ENCODE results near the gene SEZ6L2.

SEZ6L2 gene

DNA sequence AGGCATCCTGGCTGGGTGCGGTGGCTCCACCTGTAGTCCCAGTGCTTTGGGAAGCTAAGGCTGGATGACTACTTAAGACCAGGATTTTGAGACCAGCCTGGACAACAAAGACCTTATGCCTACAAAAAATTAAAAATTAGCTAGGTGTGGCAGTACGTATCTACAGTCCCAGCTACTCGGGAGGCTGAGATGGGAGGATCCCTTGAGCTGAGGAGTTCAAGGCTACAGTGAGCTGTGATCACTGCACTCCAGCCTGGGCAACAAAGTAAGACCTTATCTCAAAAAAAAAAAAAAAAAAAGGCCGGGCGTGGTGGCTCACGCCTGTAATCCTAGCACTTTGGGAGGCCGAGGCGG is 73.0 kb downstream of the SEZ6L2 start:
- DNase-seq (ENCODE audit: low spot score), result no peak

DNA sequence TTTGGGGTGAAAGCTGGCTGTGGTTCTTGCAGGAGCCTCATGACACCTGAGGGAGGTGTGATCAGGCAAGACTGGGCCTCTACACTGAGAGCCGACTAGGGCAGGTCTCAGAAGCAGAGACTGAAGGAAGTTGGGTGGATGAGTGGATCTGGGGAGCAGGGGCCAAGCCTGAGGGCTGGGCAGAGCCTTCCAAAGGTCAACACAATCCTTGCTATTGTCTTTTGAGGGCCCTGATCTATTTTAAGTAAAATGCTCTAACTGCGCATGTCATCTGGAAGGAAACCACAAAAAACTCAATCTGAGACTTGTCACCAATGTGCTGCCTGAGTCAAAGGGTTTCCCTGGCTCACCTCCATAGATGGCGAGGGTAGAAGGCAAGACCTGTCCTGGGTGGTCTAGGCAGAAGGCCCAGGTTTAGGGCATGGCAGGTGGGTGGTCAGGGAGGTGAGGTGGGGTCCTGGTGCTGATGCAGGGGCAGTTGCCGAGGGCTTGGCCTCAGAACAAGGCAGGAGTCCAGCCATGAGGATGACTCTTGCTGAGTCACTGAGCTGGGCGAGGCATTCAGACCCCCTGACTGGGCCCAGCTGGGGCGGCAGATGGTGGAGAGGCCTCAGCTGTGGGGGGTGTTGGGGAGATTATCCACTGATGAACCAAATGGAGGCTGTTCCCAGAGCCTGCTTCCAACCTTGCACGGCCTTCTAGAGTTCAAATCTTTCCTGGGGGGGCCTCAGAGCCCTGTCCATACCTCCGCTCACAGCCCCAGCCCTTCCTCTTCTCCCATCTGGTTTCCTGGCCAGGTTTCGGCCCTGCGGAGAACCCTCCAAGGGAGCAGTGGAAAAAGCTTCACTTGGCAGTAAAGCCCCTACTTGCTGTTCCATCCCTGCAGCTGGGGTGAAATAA is 74.0 kb downstream of the SEZ6L2 start:
- DNase-seq (ENCODE audit: low spot score), result no peak

DNA sequence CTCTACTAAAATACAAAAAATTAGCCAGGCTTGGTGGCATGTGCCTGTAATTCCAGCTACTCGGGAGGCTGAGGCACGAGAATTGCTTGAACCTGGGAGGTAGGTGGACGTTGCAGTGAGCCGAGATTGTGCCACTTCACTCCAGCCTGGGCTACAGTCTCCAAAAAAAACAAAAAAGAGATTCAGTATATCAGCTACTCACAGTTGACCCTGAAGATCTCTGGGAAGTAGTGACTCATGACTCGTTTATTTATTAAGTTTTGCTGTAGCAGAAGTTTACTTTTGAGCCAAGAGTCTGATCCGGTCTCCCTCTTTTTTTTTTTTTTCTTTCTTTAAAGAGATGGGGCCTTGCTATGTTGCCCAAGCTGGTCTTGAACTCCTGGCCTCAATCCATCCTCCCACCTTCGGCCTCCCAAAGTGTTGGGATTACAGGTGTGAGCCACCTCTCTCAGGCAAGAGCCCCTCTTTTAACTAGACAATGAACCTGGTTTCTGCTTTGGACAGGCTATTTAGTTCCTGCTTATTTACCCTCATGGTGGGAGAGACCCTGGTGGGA is 74.7 kb downstream of the SEZ6L2 start:
- DNase-seq (ENCODE audit: low spot score), result no peak

DNA sequence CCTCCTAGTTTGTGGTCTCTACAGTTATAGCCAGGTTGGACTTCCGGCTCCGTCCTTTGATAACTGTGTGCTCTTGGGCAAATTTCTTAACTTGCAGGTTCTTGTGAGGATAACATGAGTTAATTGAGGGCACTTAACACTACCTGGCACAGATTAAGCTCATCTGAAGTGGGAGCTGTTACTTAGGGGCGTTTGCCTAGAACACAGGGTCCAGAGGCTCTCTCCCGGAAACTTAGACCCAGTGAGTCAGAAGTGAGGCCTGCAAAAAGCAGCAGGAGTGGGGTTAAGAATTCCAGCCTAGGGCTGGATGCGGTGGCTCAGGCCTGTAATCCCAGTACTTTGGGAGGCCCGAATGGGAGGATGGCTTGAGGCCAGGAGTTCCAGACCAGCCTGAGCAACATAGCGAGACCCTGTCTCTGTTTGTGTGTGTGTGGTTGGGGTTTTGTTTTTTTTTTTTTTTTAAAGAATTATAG is 77.7 kb downstream of the SEZ6L2 start:
- DNase-seq (ENCODE audit: low spot score), result no peak
